Adrenal gland (tissue), 12 donors: ENCODE results near the gene RO60. TPM values are rescaled to one million over a fixed set of nuclear protein-coding genes. Genes with fewer than 3 reads are reported as not detected.

ENCODE experiments used
- DNase-seq, 7 donors: peaks; one replicate each; pipeline ENCODE4 v3.0.0-alpha.2; 2019 to 2020
- H3K27ac ChIP-seq, 5 donors: fragments of 200-600 bp; sonication (generic) in 4 of 5; 1 replicate in 3 of 5; 2 replicates in 2 of 5; pipeline versions ENCODE4 v1.5.1 to v1.8.0; 2016 to 2020; ENCODE audit warnings: mild to moderate bottlenecking in 1 of 5
- H3K27me3 ChIP-seq: fragments of 200-600 bp; 2 replicates; pipeline ENCODE4 v1.8.0; 2021
- H3K36me3 ChIP-seq, 2 donors: fragments of 200-600 bp; replicated peaks in 1 of 2; 1 replicate in 1 of 2; 2 replicates in 1 of 2; pipeline versions ENCODE4 v1.5.1 to v1.8.0; 2018 to 2022
- H3K4me1 ChIP-seq, 2 donors: fragments of 200-600 bp; replicated peaks in 1 of 2; 1 replicate in 1 of 2; 2 replicates in 1 of 2; pipeline versions ENCODE4 v1.5.1 to v1.8.0; 2018 to 2021
- H3K4me3 ChIP-seq, 4 donors: fragments of 200-600 bp; sonication (generic) in 3 of 4; one replicate each; pipeline ENCODE4 v1.5.1; 2016 to 2018
- H3K9me3 ChIP-seq, 3 donors: fragments of 200-600 bp; sonication (generic) in 1 of 3; replicated peaks in 1 of 3; 1 replicate in 2 of 3; 2 replicates in 1 of 3; pipeline versions ENCODE4 v1.5.1 to v1.8.0; 2016 to 2021
- CTCF ChIP-seq, 6 experiments: fragments of 450-650 bp in 4 of 6; fragments of 200-600 bp in 2 of 6; sonication (generic) in 1 of 6; IDR thresholded peaks; 1 replicate in 5 of 6; 2 replicates in 1 of 6; pipeline versions ENCODE4 v1.5.1 to v1.8.0; 2016 to 2021; ENCODE audit warnings: antibody characterized with exemption in 6 of 6, mild to moderate bottlenecking in 2 of 6, moderate library complexity in 1 of 6
- POLR2A ChIP-seq, 2 donors: fragments of 450-650 bp; IDR thresholded peaks; one replicate each; pipeline ENCODE4 v1.6.1; 2017; ENCODE audit warnings: antibody characterized with exemption in 2 of 2, mild to moderate bottlenecking in 2 of 2, moderate library complexity in 1 of 2
- WGBS, 4 donors: extraction: QIAGEN DNeasy Blood & Tissue Kit in 2 of 4; methylation state at CpG; one replicate each; pipeline versions ENCODE4 v1.1.5 to v1.1.7; 2013 to 2017; 5-methylcytosine and 5-hydroxymethylcytosine counted together
- intact Hi-C, 2 donors: fragments of 100-400 bp; cut with DNase I; formaldehyde crosslinking; loops; one replicate each; pipeline versions ENCODE4 v1.14.1 to v1.15.0; 2022 to 2023
- polyA plus RNA-seq, 3 donors: library from polyadenylated mRNA; stranded (reverse); fragments of 200-250 nt in 2 of 3; fragments of 350-450 nt in 1 of 3; fragmentation: Illumina TruSeq in 1 of 3; extraction: RNeasy Lipid Tissue Mini Kit (QIAGEN cat#74804) in 1 of 3; gene quantifications; one replicate each; pipeline ENCODE4 v1.2.3, GENCODE V29; 2013 to 2014
- total RNA-seq, 9 donors: library from RNA; depleted of rRNA in 4 of 9; stranded (reverse); fragments of >200 nt in 4 of 9; fragments of 120-200 nt in 1 of 9; fragmentation: NEBNext Ultra II Directional in 1 of 9; extraction: Animal tissue kit (Norgen Biotek cat#: 25700) in 1 of 9; gene quantifications; one replicate each; pipeline versions ENCODE4 v1.1.0 to v1.2.4, GENCODE V29; 2013 to 2023
- donor health status: healthy with polysubstance abuse.
- donor health status: Bipolar disorder and iron deficiency.
- donor health status: DM: yes; HTN: yes; CAD: no.
- donor health status: DM: no; HTN: no; CAD: no.
- donor health status: DM: no; HTN: no; CAD: no.
- donor health status: DM: yes; HTN: yes; CAD: no.

RO60 gene
- total and polyA plus RNA-seq, 12 donors: 3.8 to 100 (median 72.8) TPM

GRCh38 chr1:193060938-193061337, 1.5 kb downstream of the RO60 start:
- Histone ChIP-seq H3K9me3 (no peaks in the 10 kb centered on the region), H3K27ac (peak overlapping the region in 3 of 5 donors; percentile 96 to 99 (median 97)), H3K4me3 (peak overlapping the region in 2 of 4 donors; percentile 2 to 76), H3K27me3 (no peaks in the 10 kb centered on the region), H3K4me1 (peaks cover 20 to 42% of the 10 kb centered on the region in 2 donors), H3K36me3 (no peaks in the 10 kb centered on the region)
- 4 to 14% (median 10%) methylated on average over 2 of the region's 2 CpGs for WGBS, 4 donors
- peak in 2 of 7 donors; percentile 14 to 24 for DNase-seq
- TF ChIP-seq POLR2A (IDR thresholded peaks at IDR 0.05) (no peak), CTCF (IDR thresholded peaks at IDR 0.05) (no peak)
- intact Hi-C loops: loop anchor here in 1 of 2 donors (10.0 kb wide), 1 partner anchor 54 kb away; no protein-coding TSS in a partner anchor

GRCh38 chr1:193062698-193063463, 3.5 kb downstream of the RO60 start:
- Histone ChIP-seq H3K9me3 (no peaks in the 10 kb centered on the region), H3K27ac (no peak overlapping the region), H3K27me3 (no peaks in the 10 kb centered on the region), H3K4me3 (no peak overlapping the region), H3K36me3 (no peaks in the 10 kb centered on the region), H3K4me1 (peaks cover 17 to 31% of the 10 kb centered on the region in 2 donors)
- TF ChIP-seq POLR2A (IDR thresholded peaks at IDR 0.05) (no peak), CTCF (IDR thresholded peaks at IDR 0.05) (no peak)
- WGBS, 4 donors: 88 to 92% (median 90%) methylated on average over 4 of the region's 4 CpGs
- no peak for DNase-seq
- intact Hi-C loops: loop anchor here in 1 of 2 donors (10.0 kb wide), 1 partner anchor 52 kb away; no protein-coding TSS in a partner anchor

GRCh38 chr1:193065954-193066353, 6.5 kb downstream of the RO60 start:
- intact Hi-C loops: loop anchor here in 1 of 2 donors (10.0 kb wide), 1 partner anchor 49 kb away; no protein-coding TSS in a partner anchor
- H3K9me3 ChIP-seq: no peaks in the 10 kb centered on the region
- no peaks in the 10 kb centered on the region for H3K36me3 ChIP-seq
- peaks cover 10 to 29% of the 10 kb centered on the region in 2 donors for H3K4me1 ChIP-seq
- H3K27me3 ChIP-seq: no peaks in the 10 kb centered on the region
- H3K4me3 ChIP-seq: no peak overlapping the region
- DNase-seq: no peak
- TF ChIP-seq POLR2A (IDR thresholded peaks at IDR 0.05): no peak
- no peak for TF ChIP-seq CTCF (IDR thresholded peaks at IDR 0.05)
- no peak overlapping the region for H3K27ac ChIP-seq

GRCh38 chr1:193066606-193067005, 7.2 kb downstream of the RO60 start:
- TF ChIP-seq CTCF (IDR thresholded peaks at IDR 0.05): no peak
- no peak for TF ChIP-seq POLR2A (IDR thresholded peaks at IDR 0.05)
- DNase-seq: no peak
- Histone ChIP-seq H3K27ac (no peak overlapping the region), H3K27me3 (no peaks in the 10 kb centered on the region), H3K4me1 (peaks cover 9 to 27% of the 10 kb centered on the region in 2 donors), H3K36me3 (no peaks in the 10 kb centered on the region), H3K9me3 (no peaks in the 10 kb centered on the region), H3K4me3 (no peak overlapping the region)
- 88 to 97% (median 90%) methylated on average over 4 of the region's 4 CpGs for WGBS, 4 donors
- intact Hi-C loops: loop anchor here in 1 of 2 donors (10.0 kb wide), 1 partner anchor 48 kb away; no protein-coding TSS in a partner anchor
